HepG2 (cell line): ENCODE results near the gene YTHDF1.

Source experiments
- CAMTA2 ChIP-seq: sonication (generic); formaldehyde crosslinking; IDR thresholded peaks from 2 replicates; pipeline ENCODE4 v1.4.0; 2020; ENCODE audit warnings: mild to moderate bottlenecking, missing genetic modification reagents, borderline replicate concordance
- GATAD1 ChIP-seq: IDR thresholded peaks from 2 replicates; pipeline ENCODE4 v1.6.1; 2016; ENCODE audit warnings: missing genetic modification reagents, missing compliant biosample characterization
- MAZ ChIP-seq, 2 experiments: sonication (generic) in 1 of 2; formaldehyde crosslinking in 1 of 2; IDR thresholded peaks; 2 replicates each; pipeline versions ENCODE4 v1.5.0 to v1.6.1; 2012 to 2020; ENCODE audit warnings: low read depth in 2 of 2, mild to moderate bottlenecking in 2 of 2, borderline replicate concordance in 1 of 2, improper control_type of control experiment in 1 of 2, low read length in 1 of 2, missing genetic modification reagents in 1 of 2, moderate library complexity in 1 of 2
- POLR2A ChIP-seq, 2 experiments: IDR thresholded peaks; 2 replicates each; pipeline ENCODE4 v1.6.1; 2011; ENCODE audit warnings: low read depth in 2 of 2, low read length in 2 of 2, mild to moderate bottlenecking in 1 of 2, moderate library complexity in 1 of 2; ENCODE audit not compliant: insufficient read depth in 1 of 2
- POLR2AphosphoS5 ChIP-seq: IDR thresholded peaks from 2 replicates; pipeline ENCODE4 v1.6.1; 2012; ENCODE audit warnings: low read depth, low read length
- ZNF121 ChIP-seq: sonication (generic); formaldehyde crosslinking; IDR thresholded peaks from 2 replicates; pipeline ENCODE4 v1.5.0; 2020; ENCODE audit warnings: mild to moderate bottlenecking, missing genetic modification reagents
- ZNF382 ChIP-seq: sonication (generic); formaldehyde crosslinking; IDR thresholded peaks from 2 replicates; pipeline ENCODE4 v1.5.0; 2020; ENCODE audit warnings: missing genetic modification reagents, mild to moderate bottlenecking, borderline replicate concordance
- ZNF552 ChIP-seq: sonication (generic); formaldehyde crosslinking; IDR thresholded peaks from 2 replicates; pipeline ENCODE4 v1.9.0; 2022; ENCODE audit warnings: missing genetic modification reagents, mild to moderate bottlenecking, borderline replicate concordance
- ZNF572 ChIP-seq: sonication (generic); formaldehyde crosslinking; IDR thresholded peaks from 2 replicates; pipeline ENCODE4 v1.5.1; 2020; ENCODE audit warnings: mild to moderate bottlenecking, missing genetic modification reagents
- ZNF761 ChIP-seq: sonication (generic); formaldehyde crosslinking; conservative IDR thresholded peaks from 2 replicates; pipeline ENCODE4 v1.4.0; 2020; ENCODE audit warnings: mild to moderate bottlenecking, missing genetic modification reagents
- TF ChIP-seq, protein P1 (sequence below): sonication (generic); formaldehyde crosslinking; conservative IDR thresholded peaks from 2 replicates; pipeline ENCODE4 v1.4.0; 2020; ENCODE audit warnings: missing genetic modification reagents

DNA sequence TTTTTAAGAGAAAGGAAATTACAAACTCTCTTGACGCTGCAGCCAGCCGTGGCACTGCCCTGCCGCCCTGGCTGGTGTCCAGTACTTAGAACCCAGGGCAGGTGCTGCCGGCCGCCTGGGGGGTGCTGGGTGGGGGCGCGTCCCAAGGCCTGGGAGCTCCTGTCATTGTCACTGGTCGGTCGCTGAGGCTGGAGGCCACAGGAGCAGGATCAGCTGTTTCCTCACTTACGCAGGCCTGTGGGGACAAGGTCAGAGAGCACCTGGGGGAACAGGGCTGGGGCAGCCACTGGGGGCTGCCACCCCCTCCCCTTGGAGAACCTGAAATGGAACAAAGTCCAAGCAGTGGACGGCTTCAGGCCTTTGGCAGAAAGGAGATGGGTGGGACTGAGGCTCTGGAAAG is 25.3 kb upstream of the YTHDF1 start:
- no peak for TF ChIP-seq ZNF121 (CRISPR knock-in tag)
- no peak for TF ChIP-seq CAMTA2 (CRISPR knock-in tag)
- no peak for TF ChIP-seq ZNF552 (CRISPR knock-in tag)
- no peak for TF ChIP-seq MAZ (IDR thresholded peaks at IDR 0.05; ENCODE audit: borderline replicate concordance, low read depth, low read length)
- 0 out of 2 replicates have a peak, but pooled peaks have one; percentile 53 for TF ChIP-seq MAZ (CRISPR knock-in tag; IDR thresholded peaks at IDR 0.05; ENCODE audit: low read depth)
- TF ChIP-seq POLR2A (IDR thresholded peaks at IDR 0.05; ENCODE audit: insufficient read depth in 1 of 2, low read depth in 2 of 2, low read length in 2 of 2), result no peak
- TF ChIP-seq, protein P1, sequence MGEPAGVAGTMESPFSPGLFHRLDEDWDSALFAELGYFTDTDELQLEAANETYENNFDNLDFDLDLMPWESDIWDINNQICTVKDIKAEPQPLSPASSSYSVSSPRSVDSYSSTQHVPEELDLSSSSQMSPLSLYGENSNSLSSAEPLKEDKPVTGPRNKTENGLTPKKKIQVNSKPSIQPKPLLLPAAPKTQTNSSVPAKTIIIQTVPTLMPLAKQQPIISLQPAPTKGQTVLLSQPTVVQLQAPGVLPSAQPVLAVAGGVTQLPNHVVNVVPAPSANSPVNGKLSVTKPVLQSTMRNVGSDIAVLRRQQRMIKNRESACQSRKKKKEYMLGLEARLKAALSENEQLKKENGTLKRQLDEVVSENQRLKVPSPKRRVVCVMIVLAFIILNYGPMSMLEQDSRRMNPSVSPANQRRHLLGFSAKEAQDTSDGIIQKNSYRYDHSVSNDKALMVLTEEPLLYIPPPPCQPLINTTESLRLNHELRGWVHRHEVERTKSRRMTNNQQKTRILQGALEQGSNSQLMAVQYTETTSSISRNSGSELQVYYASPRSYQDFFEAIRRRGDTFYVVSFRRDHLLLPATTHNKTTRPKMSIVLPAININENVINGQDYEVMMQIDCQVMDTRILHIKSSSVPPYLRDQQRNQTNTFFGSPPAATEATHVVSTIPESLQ (CRISPR knock-in tag), result no peak
- TF ChIP-seq ZNF761 (CRISPR knock-in tag), result no peak
- no peak for TF ChIP-seq GATAD1
- TF ChIP-seq ZNF382, result no peak
- TF ChIP-seq ZNF572, result no peak
- TF ChIP-seq POLR2AphosphoS5, result no peak
